ENCODE measurements around the gene RGL4.
A peak's percentile ranks its signal among the peaks of the same experiment; 100 is the strongest.

RGL4 gene

GRCh38 chr22:23713696-23714595 lies 23.1 kb downstream of the RGL4 start:
- TF ChIP-seq CTCF (IDR thresholded peaks at IDR 0.05; ENCODE audit: low read depth, low read length): no peak
- Histone ChIP-seq H3K4me3 (ENCODE audit: low read depth, low read length) (no peak overlapping the region), H3K27ac (no peak overlapping the region), H3K9me3 (ENCODE audit: severe bottlenecking) (no peaks in the 10 kb centered on the region), H3K27me3 (ENCODE audit: insufficient read depth, low read depth, severe bottlenecking) (no peaks in the 10 kb centered on the region), H3K36me3 (peaks cover 57% of the 10 kb centered on the region)
- no peak for DNase-seq

- Histone ChIP-seq H3K27me3 (ENCODE audit: insufficient read depth, low read depth, severe bottlenecking) (no peaks in the 10 kb centered on the region), H3K9me3 (ENCODE audit: severe bottlenecking) (no peaks in the 10 kb centered on the region), H3K36me3 (peaks cover 48% of the 10 kb centered on the region), H3K4me3 (ENCODE audit: low read depth, low read length) (no peak overlapping the region), H3K27ac (no peak overlapping the region)
- TF ChIP-seq CTCF (IDR thresholded peaks at IDR 0.05; ENCODE audit: low read depth, low read length): no peak
- DNase-seq: no peak
These were observed 24.1 kb downstream of the RGL4 start for GRCh38 chr22:23714596-23715578.

GRCh38 chr22:23715806-23716375 lies 25.1 kb downstream of the RGL4 start:
- TF ChIP-seq CTCF (IDR thresholded peaks at IDR 0.05; ENCODE audit: low read depth, low read length): no peak
- Histone ChIP-seq H3K9me3 (ENCODE audit: severe bottlenecking) (no peaks in the 10 kb centered on the region), H3K27me3 (ENCODE audit: insufficient read depth, low read depth, severe bottlenecking) (no peaks in the 10 kb centered on the region), H3K36me3 (peaks cover 39% of the 10 kb centered on the region), H3K4me3 (ENCODE audit: low read depth, low read length) (no peak overlapping the region), H3K27ac (no peak overlapping the region)
- no peak for DNase-seq

- H3K27me3 ChIP-seq (ENCODE audit: insufficient read depth, low read depth, severe bottlenecking): no peaks in the 10 kb centered on the region
- no peaks in the 10 kb centered on the region for H3K9me3 ChIP-seq (ENCODE audit: severe bottlenecking)
- peaks cover 27% of the 10 kb centered on the region for H3K36me3 ChIP-seq
- H3K4me3 ChIP-seq (ENCODE audit: low read depth, low read length): peak overlapping the region; percentile 81
- H3K27ac ChIP-seq: peak overlapping the region; percentile 81
- no peak for TF ChIP-seq CTCF (IDR thresholded peaks at IDR 0.05; ENCODE audit: low read depth, low read length)
- peak; percentile 91 for DNase-seq
These were observed 26.3 kb downstream of the RGL4 start for GRCh38 chr22:23716811-23717801.
